Thymus (tissue), 11 donors: ENCODE data around the gene POLR2B. TPM values are rescaled to one million over a fixed set of nuclear protein-coding genes. Genes with fewer than 3 reads are reported as not detected.

ENCODE experiments used
- DNase-seq, 9 donors: peaks; one replicate each; pipeline ENCODE4 v3.0.0-alpha.2; 2013; ENCODE audit warnings: low spot score in 9 of 9, low read depth in 6 of 9, missing footprints in 1 of 9
- H3K27ac ChIP-seq, 2 donors: one replicate each; pipeline ENCODE4 v1.5.1; 2013; ENCODE audit warnings: control low read depth in 1 of 2, low read depth in 1 of 2, low read length in 1 of 2, mild to moderate bottlenecking in 1 of 2, moderate library complexity in 1 of 2
- H3K27me3 ChIP-seq, 2 donors: one replicate each; pipeline ENCODE4 v1.5.1; 2013; ENCODE audit warnings: low read length in 1 of 2; ENCODE audit not compliant: control insufficient read depth in 2 of 2, insufficient read depth in 1 of 2
- H3K36me3 ChIP-seq, 2 donors: one replicate each; pipeline ENCODE4 v1.5.1; 2013; ENCODE audit warnings: low read length in 1 of 2, mild to moderate bottlenecking in 1 of 2, moderate library complexity in 1 of 2; ENCODE audit not compliant: control insufficient read depth in 2 of 2, insufficient read depth in 2 of 2
- H3K4me1 ChIP-seq, 2 donors: one replicate each; pipeline ENCODE4 v1.5.1; 2013; ENCODE audit warnings: low read length in 2 of 2; ENCODE audit not compliant: control insufficient read depth in 2 of 2, insufficient read depth in 2 of 2
- H3K4me3 ChIP-seq, 2 donors: one replicate each; pipeline ENCODE4 v1.5.1; 2013; ENCODE audit warnings: low read length in 2 of 2, control low read depth in 1 of 2, mild to moderate bottlenecking in 1 of 2
- H3K9me3 ChIP-seq, 2 donors: one replicate each; pipeline ENCODE4 v1.5.1; 2013; ENCODE audit warnings: low read length in 1 of 2, mild to moderate bottlenecking in 1 of 2; ENCODE audit not compliant: control insufficient read depth in 2 of 2, insufficient read depth in 1 of 2
- WGBS: extraction: QIAGEN DNeasy Blood & Tissue Kit; methylation state at CpG from one replicate; pipeline ENCODE4 v1.1.7; 2013; 5-methylcytosine and 5-hydroxymethylcytosine counted together
- polyA plus RNA-seq: library from polyadenylated mRNA; stranded (reverse); fragments of 200-250 nt; gene quantifications from one replicate; pipeline ENCODE4 v1.2.3, GENCODE V29; 2013
- total RNA-seq: library from RNA; stranded (reverse); fragments of 120-200 nt; gene quantifications from one replicate; pipeline ENCODE4 v1.2.4, GENCODE V29; 2013
- donor health status: healthy.

POLR2B gene
- total and polyA plus RNA-seq, 2 donors: 59.5 to 120 TPM

DNA sequence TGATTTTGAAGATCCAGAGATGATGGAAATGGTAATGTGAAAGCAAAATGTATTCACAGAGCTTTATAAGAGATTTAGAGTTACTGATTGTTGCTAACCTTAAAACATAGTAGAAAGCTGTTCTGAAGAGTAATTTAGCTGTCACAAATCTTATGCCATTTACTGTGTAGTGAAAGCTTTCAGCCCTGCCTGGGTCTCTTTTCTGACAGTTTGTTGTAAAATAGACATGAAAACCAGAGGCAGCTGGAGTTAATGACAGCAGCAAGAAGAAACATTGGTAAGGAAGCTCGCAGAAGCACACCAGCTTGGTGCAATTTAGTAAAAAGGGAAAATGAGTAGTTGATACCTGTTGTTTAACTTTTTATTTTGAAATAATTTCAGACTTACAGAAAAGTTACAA lies 21.1 kb downstream of the POLR2B start:
- peaks cover 40 to 85% of the 10 kb centered on the region in 2 donors for H3K36me3 ChIP-seq
- no peak for DNase-seq
- no peak overlapping the region for H3K4me3 ChIP-seq
- WGBS: 100% methylated on average over 1 of the region's 1 CpG
- no peak overlapping the region for H3K27ac ChIP-seq
- H3K27me3 ChIP-seq: no peaks in the 10 kb centered on the region
- H3K9me3 ChIP-seq: no peaks in the 10 kb centered on the region
- no peaks in the 10 kb centered on the region for H3K4me1 ChIP-seq

GRCh38 chr4:57013543-57014120 lies 34.9 kb downstream of the POLR2B start:
- Histone ChIP-seq H3K9me3 (no peaks in the 10 kb centered on the region), H3K27me3 (no peaks in the 10 kb centered on the region), H3K4me1 (no peaks in the 10 kb centered on the region), H3K36me3 (peaks cover 46 to 83% of the 10 kb centered on the region in 2 donors), H3K27ac (no peak overlapping the region), H3K4me3 (no peak overlapping the region)
- 95% methylated on average over 4 of the region's 4 CpGs for WGBS
- DNase-seq: no peak

- Histone ChIP-seq H3K27me3 (no peaks in the 10 kb centered on the region), H3K4me3 (no peak overlapping the region), H3K9me3 (no peaks in the 10 kb centered on the region), H3K36me3 (peaks cover 45 to 88% of the 10 kb centered on the region in 2 donors), H3K4me1 (no peaks in the 10 kb centered on the region), H3K27ac (no peak overlapping the region)
- DNase-seq: no peak
These were observed 40.3 kb downstream of the POLR2B start for GRCh38 chr4:57018980-57019379.

DNA sequence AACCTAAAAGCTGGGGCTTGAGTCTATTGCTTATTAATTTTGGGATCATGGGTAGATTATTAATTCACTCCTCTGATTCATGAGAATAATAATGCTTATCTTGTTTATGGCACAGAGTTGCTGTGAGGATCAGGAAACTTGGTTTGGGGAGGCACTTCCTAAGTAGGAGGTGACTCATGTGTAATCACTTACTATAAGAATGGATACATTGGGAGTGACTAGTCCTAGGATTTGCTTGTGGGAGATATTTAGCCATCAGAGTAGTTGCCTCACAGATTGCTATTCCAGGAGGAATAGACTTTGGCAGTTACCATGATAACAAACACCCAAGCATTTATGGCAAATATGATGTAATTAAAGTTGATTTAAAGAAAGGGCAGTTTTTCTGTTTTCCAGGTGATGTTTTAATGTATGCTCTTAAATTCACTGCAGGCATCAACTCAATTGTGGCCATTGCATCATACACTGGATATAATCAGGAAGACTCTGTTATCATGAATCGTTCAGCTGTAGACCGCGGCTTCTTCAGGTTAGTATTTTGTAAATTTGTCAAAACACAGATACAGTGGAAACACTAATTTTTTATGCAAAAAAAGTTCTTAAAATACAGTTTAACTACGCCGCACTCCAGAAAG lies 41.9 kb downstream of the POLR2B start:
- no peak overlapping the region for H3K4me3 ChIP-seq
- H3K9me3 ChIP-seq: no peaks in the 10 kb centered on the region
- peaks cover 46 to 90% of the 10 kb centered on the region in 2 donors for H3K36me3 ChIP-seq
- 78% methylated on average over 5 of the region's 5 CpGs for WGBS
- H3K4me1 ChIP-seq: no peaks in the 10 kb centered on the region
- no peaks in the 10 kb centered on the region for H3K27me3 ChIP-seq
- H3K27ac ChIP-seq: no peak overlapping the region
- DNase-seq: no peak

DNA sequence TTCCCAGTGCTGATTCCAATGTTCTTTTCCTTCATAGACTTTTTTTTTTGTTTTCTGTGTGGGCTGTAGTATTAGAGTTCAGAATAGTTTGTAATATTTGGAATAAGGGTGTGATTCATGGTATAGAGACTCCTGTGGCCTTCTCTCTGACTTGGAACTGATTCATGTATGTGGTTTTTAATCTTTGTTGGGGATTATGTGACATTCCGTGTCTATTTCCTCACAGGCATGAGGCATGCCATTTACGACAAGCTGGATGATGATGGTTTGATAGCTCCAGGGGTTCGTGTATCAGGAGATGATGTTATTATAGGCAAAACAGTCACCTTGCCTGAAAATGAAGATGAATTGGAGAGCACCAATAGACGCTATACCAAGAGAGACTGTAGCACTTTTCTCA lies 44.4 kb downstream of the POLR2B start:
- no peak for DNase-seq
- Histone ChIP-seq H3K27ac (no peak overlapping the region), H3K4me3 (no peak overlapping the region), H3K9me3 (no peaks in the 10 kb centered on the region), H3K4me1 (no peaks in the 10 kb centered on the region), H3K27me3 (no peaks in the 10 kb centered on the region), H3K36me3 (peaks cover 54 to 88% of the 10 kb centered on the region in 2 donors)
- 95% methylated on average over 4 of the region's 4 CpGs for WGBS

GRCh38 chr4:57034520-57034919 lies 55.8 kb downstream of the POLR2B start:
- Histone ChIP-seq H3K36me3 (peaks cover 9 to 26% of the 10 kb centered on the region in 2 donors), H3K27me3 (no peaks in the 10 kb centered on the region), H3K4me1 (no peaks in the 10 kb centered on the region), H3K27ac (no peak overlapping the region), H3K4me3 (no peak overlapping the region), H3K9me3 (no peaks in the 10 kb centered on the region)
- WGBS: 96% methylated on average over 3 of the region's 3 CpGs
- no peak for DNase-seq

DNA sequence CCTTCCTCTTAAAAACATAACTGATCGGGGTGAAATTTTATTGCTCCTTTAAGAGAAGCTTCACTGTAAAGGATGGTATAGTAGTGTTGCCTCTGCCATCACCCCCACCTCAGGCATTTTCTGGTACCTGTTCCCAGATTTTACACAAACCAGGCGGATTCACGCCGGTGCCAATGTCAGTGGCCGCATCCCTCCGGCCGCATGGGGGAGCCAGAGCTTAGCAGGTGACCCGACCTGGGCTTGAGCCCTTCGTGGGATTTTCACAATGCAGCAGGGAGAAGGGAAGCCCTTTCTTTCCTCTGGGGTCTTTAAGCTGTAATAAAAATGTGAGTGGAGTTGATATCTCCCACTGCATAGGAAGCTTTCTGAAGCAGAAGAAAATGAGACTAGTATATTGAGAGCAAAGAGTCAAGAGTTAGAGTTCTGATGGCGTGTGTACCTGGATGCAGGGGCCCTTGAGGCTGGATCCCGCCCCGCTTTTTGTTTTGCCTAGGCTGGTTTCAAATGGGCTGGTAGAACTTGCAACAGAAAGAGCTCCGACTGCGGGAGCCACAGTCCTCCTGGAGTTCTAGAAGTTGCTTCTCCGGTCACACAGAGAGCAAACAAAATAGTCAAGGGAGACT lies 59.4 kb downstream of the POLR2B start:
- peak in 5 of 9 donors; percentile 1 to 41 (median 25) for DNase-seq
- Histone ChIP-seq H3K4me3 (no peak overlapping the region), H3K9me3 (no peaks in the 10 kb centered on the region), H3K27ac (no peak overlapping the region), H3K36me3 (no peaks in the 10 kb centered on the region), H3K27me3 (no peaks in the 10 kb centered on the region), H3K4me1 (no peaks in the 10 kb centered on the region)
- 70% methylated on average over 15 of the region's 15 CpGs for WGBS

DNA sequence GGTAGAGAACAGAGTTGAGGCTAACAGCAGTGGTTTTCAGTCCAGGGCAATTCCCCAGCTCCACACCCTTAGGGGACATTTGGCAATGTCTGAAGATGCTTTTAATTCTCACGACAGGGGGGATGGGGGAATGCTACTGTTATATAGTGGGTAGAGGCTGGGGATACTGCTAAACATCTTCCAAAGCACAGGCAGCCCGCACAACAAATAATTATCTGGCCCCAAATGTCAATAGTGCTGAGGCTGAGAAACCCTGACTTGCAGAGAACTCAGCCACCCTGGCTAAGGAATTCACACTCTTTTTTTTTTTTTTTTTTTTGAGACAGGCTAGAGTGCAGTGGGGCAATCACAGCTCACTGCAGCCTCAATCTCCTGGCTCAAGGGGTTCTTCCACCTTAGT lies 60.6 kb downstream of the POLR2B start:
- WGBS: 93% methylated on average over 2 of the region's 2 CpGs
- DNase-seq: no peak
- H3K4me3 ChIP-seq: no peak overlapping the region
- H3K36me3 ChIP-seq: no peaks in the 10 kb centered on the region
- H3K9me3 ChIP-seq: no peaks in the 10 kb centered on the region
- H3K27ac ChIP-seq: no peak overlapping the region
- no peaks in the 10 kb centered on the region for H3K27me3 ChIP-seq
- no peaks in the 10 kb centered on the region for H3K4me1 ChIP-seq

DNA sequence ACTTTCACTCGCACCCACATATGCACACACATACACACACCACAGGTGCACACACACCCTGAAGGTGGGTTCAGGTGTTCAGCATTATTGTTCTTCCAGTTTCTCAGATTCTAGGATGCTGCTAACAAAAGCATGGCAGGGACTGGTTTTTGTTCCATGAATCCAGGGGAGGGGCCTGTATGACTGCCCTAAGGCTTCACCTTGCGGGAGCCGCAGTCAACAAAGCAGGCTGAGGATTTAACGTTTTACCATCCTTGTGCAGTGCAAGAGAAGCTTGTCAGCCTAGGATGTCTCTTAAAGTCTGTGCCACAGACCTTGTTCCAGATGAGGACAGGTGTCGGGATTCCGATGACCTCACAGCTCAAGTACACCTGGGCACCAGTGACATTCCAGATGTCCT lies 61.8 kb downstream of the POLR2B start:
- WGBS: 72% methylated on average over 6 of the region's 6 CpGs
- no peaks in the 10 kb centered on the region for H3K4me1 ChIP-seq

More for the DNA sequence above, 61.8 kb downstream of the POLR2B start:
- Histone ChIP-seq H3K4me3 (no peak overlapping the region), H3K27ac (no peak overlapping the region), H3K36me3 (no peaks in the 10 kb centered on the region), H3K27me3 (no peaks in the 10 kb centered on the region), H3K9me3 (no peaks in the 10 kb centered on the region)
- no peak for DNase-seq
